GM18517 (cell line): Measurements from ENCODE around the gene SHANK1.
"Not testable (repeated sequence)": the region's sequence is repeated elsewhere in the genome, so short reads cannot be mapped to it uniquely, and the experiment has no call there.

Experiments used
- ATAC-seq: cut with Tn5 transposase; IDR thresholded peaks from one replicate; pipeline ENCODE4 v1.9.1; 2021; ENCODE audit warnings: mild to moderate bottlenecking, moderate library complexity; ENCODE audit not compliant: unreplicated experiment

The SHANK1 gene

GRCh38 chr19:50640368-50640767 lies 79.2 kb downstream of the SHANK1 start:
- no peak for ATAC-seq

- no peak for ATAC-seq
Measured at GRCh38 chr19:50639121-50640112, 80.2 kb downstream of the SHANK1 start, which contains the start of gene SYT3. TSS of gene SYT3 (minus strand) at chr19:50639881. CDS start at chr19:50637411, 2,470 bp downstream.

GRCh38 chr19:50638600-50638999 lies 81.0 kb downstream of the SHANK1 start:
- ATAC-seq = no peak

GRCh38 chr19:50636317-50637085 lies 83.1 kb downstream of the SHANK1 start:
- no peak for ATAC-seq

- no peak for ATAC-seq
Measured at GRCh38 chr19:50633973-50634372, 85.6 kb downstream of the SHANK1 start.

GRCh38 chr19:50633359-50633758 lies 86.2 kb downstream of the SHANK1 start:
- no peak for ATAC-seq

- ATAC-seq = no peak
Measured at GRCh38 chr19:50632151-50632835, 87.3 kb downstream of the SHANK1 start.

- no peak for ATAC-seq
Measured at GRCh38 chr19:50629801-50630200, 89.8 kb downstream of the SHANK1 start.

GRCh38 chr19:50629194-50629593 lies 90.4 kb downstream of the SHANK1 start:
- no peak for ATAC-seq

- ATAC-seq = no peak
Measured at GRCh38 chr19:50628551-50628950, 91.1 kb downstream of the SHANK1 start.

- no peak for ATAC-seq
Measured at GRCh38 chr19:50628146-50628545, 91.5 kb downstream of the SHANK1 start.

- ATAC-seq = no peak
Measured at GRCh38 chr19:50626795-50627194, 92.8 kb downstream of the SHANK1 start.

- ATAC-seq = no peak
Measured at GRCh38 chr19:50626011-50626410, 93.6 kb downstream of the SHANK1 start.

- no peak for ATAC-seq
Measured at GRCh38 chr19:50624949-50625600, 94.5 kb downstream of the SHANK1 start.

GRCh38 chr19:50620394-50620906 lies 99.2 kb downstream of the SHANK1 start:
- ATAC-seq = not testable (repeated sequence)

- ATAC-seq = not testable (repeated sequence)
Measured at GRCh38 chr19:50619184-50619583, 100.4 kb downstream of the SHANK1 start.

GRCh38 chr19:50618379-50618778 lies 101.2 kb downstream of the SHANK1 start:
- not testable (repeated sequence) for ATAC-seq

- not testable (repeated sequence) for ATAC-seq
Measured at GRCh38 chr19:50612504-50613404, 106.8 kb downstream of the SHANK1 start.
